ENCODE data around the gene ARHGAP24. TPM values are rescaled to one million over a fixed set of nuclear protein-coding genes. Genes with fewer than 3 reads are reported as not detected.
"Not testable (repeated sequence)": the region's sequence is repeated elsewhere in the genome, so short reads cannot be mapped to it uniquely, and the experiment has no call there.

Gene ARHGAP24
- total RNA-seq, 1 donor from 2014 or later, result 1.5 TPM

- Mint-ChIP-seq H3K27ac (ENCODE audit: unreplicated experiment) (no peak overlapping the region), H3K4me3 (no peak overlapping the region), H3K36me3 (ENCODE audit: low read depth) (no peaks in the 10 kb centered on the region), H3K4me1 (no peaks in the 10 kb centered on the region), H3K9me3 (peaks cover 3% of the 10 kb centered on the region), H3K27me3 (ENCODE audit: low read depth) (peaks cover 2% of the 10 kb centered on the region)
- TF ChIP-seq CTCF (conservative IDR thresholded peaks at IDR 0.05), result no peak
- no peak for DNase-seq (ENCODE audit: low read depth, low spot score)
Observed at GRCh38 chr4:85895755-85896154, 420.8 kb downstream of the ARHGAP24 start.

GRCh38 chr4:85898231-85898630 lies 423.3 kb downstream of the ARHGAP24 start:
- Mint-ChIP-seq H3K36me3 (ENCODE audit: low read depth) (no peaks in the 10 kb centered on the region), H3K4me1 (no peaks in the 10 kb centered on the region), H3K27ac (ENCODE audit: unreplicated experiment) (no peak overlapping the region), H3K27me3 (ENCODE audit: low read depth) (no peaks in the 10 kb centered on the region), H3K4me3 (no peak overlapping the region), H3K9me3 (no peaks in the 10 kb centered on the region)
- TF ChIP-seq CTCF (conservative IDR thresholded peaks at IDR 0.05), result no peak
- no peak for DNase-seq (ENCODE audit: low read depth, low spot score)

- Mint-ChIP-seq H3K9me3 (no peaks in the 10 kb centered on the region), H3K4me3 (no peak overlapping the region), H3K27ac (ENCODE audit: unreplicated experiment) (no peak overlapping the region), H3K4me1 (no peaks in the 10 kb centered on the region), H3K27me3 (ENCODE audit: low read depth) (no peaks in the 10 kb centered on the region), H3K36me3 (ENCODE audit: low read depth) (no peaks in the 10 kb centered on the region)
- no peak for DNase-seq (ENCODE audit: low read depth, low spot score)
- TF ChIP-seq CTCF (conservative IDR thresholded peaks at IDR 0.05), result no peak
Observed at GRCh38 chr4:85901500-85901899, 426.6 kb downstream of the ARHGAP24 start.

GRCh38 chr4:85902647-85903046 lies 427.7 kb downstream of the ARHGAP24 start:
- DNase-seq (ENCODE audit: low read depth, low spot score); H3K9me3 Mint-ChIP-seq; H3K27ac Mint-ChIP-seq (ENCODE audit: unreplicated experiment); H3K4me1 Mint-ChIP-seq; H3K4me3 Mint-ChIP-seq; H3K27me3 Mint-ChIP-seq (ENCODE audit: low read depth); H3K36me3 Mint-ChIP-seq (ENCODE audit: low read depth): not testable (repeated sequence)

GRCh38 chr4:85905761-85906160 lies 430.8 kb downstream of the ARHGAP24 start:
- no peak for TF ChIP-seq CTCF (conservative IDR thresholded peaks at IDR 0.05)
- H3K27me3 Mint-ChIP-seq (ENCODE audit: low read depth), result no peaks in the 10 kb centered on the region
- H3K9me3 Mint-ChIP-seq, result no peaks in the 10 kb centered on the region
- H3K4me3 Mint-ChIP-seq, result no peak overlapping the region
- H3K27ac Mint-ChIP-seq (ENCODE audit: unreplicated experiment), result no peak overlapping the region
- H3K36me3 Mint-ChIP-seq (ENCODE audit: low read depth), result no peaks in the 10 kb centered on the region
- H3K4me1 Mint-ChIP-seq, result no peaks in the 10 kb centered on the region
- DNase-seq (ENCODE audit: low read depth, low spot score), result no peak

GRCh38 chr4:85907001-85907400 lies 432.1 kb downstream of the ARHGAP24 start:
- Mint-ChIP-seq H3K27me3 (ENCODE audit: low read depth) (no peaks in the 10 kb centered on the region), H3K36me3 (ENCODE audit: low read depth) (no peaks in the 10 kb centered on the region), H3K27ac (ENCODE audit: unreplicated experiment) (no peak overlapping the region), H3K4me3 (no peak overlapping the region), H3K9me3 (no peaks in the 10 kb centered on the region), H3K4me1 (no peaks in the 10 kb centered on the region)
- no peak for DNase-seq (ENCODE audit: low read depth, low spot score)
- no peak for TF ChIP-seq CTCF (conservative IDR thresholded peaks at IDR 0.05)

Measured in neural crest cell (in vitro differentiated cells).